Activated B cell treated with CpG ODN at 0.5 μM for 24 hours (primary cell): ENCODE measurements around the gene PMEPA1. TPM values are rescaled to one million over a fixed set of nuclear protein-coding genes. Genes with fewer than 3 reads are reported as not detected.

Experiments
- ATAC-seq: fragments of 200-7000 bp; cut with Tn5 transposase; one replicate; pipeline ENCODE4 v1.10.0; 2021; ENCODE audit warnings: low read depth, mild to moderate bottlenecking, moderate library complexity
- CTCF ChIA-PET: fragments of 350-600 bp; sonication (Branson Sonifier 250); formaldehyde crosslinking; loops from one replicate; lab custom pipeline; 2021; ENCODE audit warnings: antibody characterized with exemption; lab: Charles Lee
- POLR2A ChIA-PET: fragments of 350-600 bp; sonication (Branson Sonifier 250); formaldehyde crosslinking; loops from one replicate; lab custom pipeline; 2021; ENCODE audit warnings: antibody characterized with exemption; lab: Charles Lee
- DNase-seq: peaks from one replicate; pipeline ENCODE4 v3.0.0; 2022
- H3K27ac Mint-ChIP-seq: one replicate; pipeline ENCODE4 v1.8.0; 2020; ENCODE audit warnings: mixed read lengths
- H3K27me3 Mint-ChIP-seq: one replicate; pipeline ENCODE4 v1.8.0; 2021; ENCODE audit warnings: mixed read lengths
- H3K36me3 Mint-ChIP-seq: one replicate; pipeline ENCODE4 v1.8.0; 2021; ENCODE audit warnings: low read depth, mixed read lengths
- H3K4me1 Mint-ChIP-seq: one replicate; pipeline ENCODE4 v1.8.0; 2021; ENCODE audit warnings: mixed read lengths
- H3K4me3 Mint-ChIP-seq: one replicate; pipeline ENCODE4 v1.8.0; 2020; ENCODE audit warnings: mild to moderate bottlenecking, mixed read lengths
- H3K9me3 Mint-ChIP-seq: one replicate; pipeline ENCODE4 v1.8.0; 2020; ENCODE audit warnings: mixed read lengths
- intact Hi-C: fragments of 100-400 bp; cut with micrococcal nuclease; formaldehyde crosslinking; loops from one replicate; pipeline ENCODE4 v1.15.1; 2024
- total RNA-seq: library from RNA; stranded (reverse); gene quantifications from 2 replicates; pipeline ENCODE4 v1.2.3, GENCODE V29; 2022
- TF ChIP-seq, protein P1 (sequence below): fragments of 200-600 bp; IDR thresholded peaks from one replicate; pipeline ENCODE4 v1.8.0; 2022; ENCODE audit warnings: antibody characterized with exemption, mild to moderate bottlenecking

PMEPA1 gene
- total RNA-seq, 1 donor from 2014 or later = 34.8 TPM

DNA sequence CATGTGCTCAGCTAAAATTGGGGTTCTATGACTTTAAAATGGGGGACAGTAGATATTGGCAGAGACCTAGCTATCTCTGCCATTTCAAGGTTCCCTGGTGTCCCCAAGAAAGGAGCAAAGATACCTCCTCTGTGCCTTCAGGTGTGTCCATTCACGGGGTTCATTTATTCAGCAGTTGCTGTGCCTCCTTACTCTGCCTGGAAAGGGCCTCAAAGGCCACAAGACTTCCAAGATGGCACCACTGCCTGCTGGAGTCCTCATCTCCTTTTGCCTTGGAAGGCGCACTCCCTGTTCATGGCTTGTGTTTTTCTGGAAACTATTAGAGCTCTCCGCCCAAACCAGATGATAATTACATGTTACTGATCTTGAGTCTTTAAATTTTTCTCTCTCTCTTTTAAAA, 85.7 kb downstream of the PMEPA1 start:
- DNase-seq (no peak), ATAC-seq (no peak)
- H3K27me3 Mint-ChIP-seq = no peaks in the 10 kb centered on the region
- TF ChIP-seq, protein P1, sequence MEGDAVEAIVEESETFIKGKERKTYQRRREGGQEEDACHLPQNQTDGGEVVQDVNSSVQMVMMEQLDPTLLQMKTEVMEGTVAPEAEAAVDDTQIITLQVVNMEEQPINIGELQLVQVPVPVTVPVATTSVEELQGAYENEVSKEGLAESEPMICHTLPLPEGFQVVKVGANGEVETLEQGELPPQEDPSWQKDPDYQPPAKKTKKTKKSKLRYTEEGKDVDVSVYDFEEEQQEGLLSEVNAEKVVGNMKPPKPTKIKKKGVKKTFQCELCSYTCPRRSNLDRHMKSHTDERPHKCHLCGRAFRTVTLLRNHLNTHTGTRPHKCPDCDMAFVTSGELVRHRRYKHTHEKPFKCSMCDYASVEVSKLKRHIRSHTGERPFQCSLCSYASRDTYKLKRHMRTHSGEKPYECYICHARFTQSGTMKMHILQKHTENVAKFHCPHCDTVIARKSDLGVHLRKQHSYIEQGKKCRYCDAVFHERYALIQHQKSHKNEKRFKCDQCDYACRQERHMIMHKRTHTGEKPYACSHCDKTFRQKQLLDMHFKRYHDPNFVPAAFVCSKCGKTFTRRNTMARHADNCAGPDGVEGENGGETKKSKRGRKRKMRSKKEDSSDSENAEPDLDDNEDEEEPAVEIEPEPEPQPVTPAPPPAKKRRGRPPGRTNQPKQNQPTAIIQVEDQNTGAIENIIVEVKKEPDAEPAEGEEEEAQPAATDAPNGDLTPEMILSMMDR = no peak
- H3K9me3 Mint-ChIP-seq = peaks cover 5% of the 10 kb centered on the region
- H3K4me3 Mint-ChIP-seq = no peak overlapping the region
- CTCF ChIA-PET = interaction anchor here (2.3 to 3.0 kb wide), 3 partner anchors 30 to 463 kb away, joined by 12 to 21 read pairs (median 14); no protein-coding TSS in a partner anchor
- H3K36me3 Mint-ChIP-seq = peaks cover 23% of the 10 kb centered on the region
- H3K4me1 Mint-ChIP-seq = peaks cover 64% of the 10 kb centered on the region
- POLR2A ChIA-PET = no interaction called here
- H3K27ac Mint-ChIP-seq = no peak overlapping the region
- intact Hi-C loops = loop anchor here (10.0 kb wide), 2 partner anchors 831 to 1501 kb away; no protein-coding TSS in a partner anchor

DNA sequence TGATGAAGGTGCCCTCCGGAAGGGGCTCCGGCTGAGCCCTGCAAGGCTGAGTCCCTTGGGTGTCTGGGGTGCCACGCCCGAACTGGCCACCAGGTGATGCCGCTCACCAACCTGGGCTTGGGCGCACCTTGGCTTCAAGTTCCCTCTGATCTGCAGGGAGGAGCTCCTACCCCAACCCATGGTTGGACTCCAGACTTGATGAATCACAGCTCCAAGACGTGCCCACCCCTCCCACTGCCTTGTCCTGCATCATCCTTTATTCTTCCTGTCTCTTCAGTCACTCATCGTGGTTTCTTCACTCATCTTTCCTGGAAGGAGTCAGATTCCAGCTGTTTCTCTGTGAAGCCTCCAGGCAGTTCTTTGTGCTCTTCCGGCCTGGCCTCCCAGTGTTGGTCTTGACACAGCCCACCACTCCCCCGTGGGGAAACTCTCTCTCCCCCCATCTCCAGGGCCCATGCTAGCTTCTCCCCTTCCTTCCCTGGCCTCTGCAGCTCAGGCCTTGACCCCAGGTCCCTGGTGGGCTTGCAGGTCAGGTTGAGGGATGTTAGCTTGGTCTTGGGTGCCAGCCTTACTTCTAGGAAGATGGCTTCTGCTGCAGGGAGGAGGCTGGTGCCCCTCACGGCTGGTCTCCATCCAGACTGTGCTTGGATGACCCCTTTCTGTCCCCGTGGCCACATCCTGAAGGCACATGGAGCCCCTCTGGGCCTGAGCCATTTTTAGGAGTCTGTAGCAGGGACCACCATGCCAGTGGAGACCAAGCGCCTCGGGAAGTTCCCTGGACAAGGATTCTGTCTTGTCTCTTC, 87.0 kb downstream of the PMEPA1 start:
- Mint-ChIP-seq H3K4me3 (no peak overlapping the region), H3K36me3 (peaks cover 23% of the 10 kb centered on the region), H3K4me1 (peaks cover 66% of the 10 kb centered on the region), H3K27ac (peak overlapping the region; percentile 31), H3K27me3 (no peaks in the 10 kb centered on the region), H3K9me3 (peaks cover 5% of the 10 kb centered on the region)
- intact Hi-C loops = loop anchor here (1.0 to 10.0 kb wide), 5 partner anchors 32 to 1502 kb away; no protein-coding TSS in a partner anchor
- ChIA-PET POLR2A (interaction anchor here (0.6 to 1.2 kb wide), 2 partner anchors 31 to 474 kb away, joined by 5 to 6 read pairs; no protein-coding TSS in a partner anchor), CTCF (interaction anchor here (0.6 to 3.0 kb wide), 12 partner anchors 8 to 559 kb away, joined by 3 to 21 read pairs (median 4); no protein-coding TSS in a partner anchor)
- ATAC-seq = no peak
- TF ChIP-seq, protein P1 = peak; percentile 57
- peak; percentile 47 for DNase-seq

DNA sequence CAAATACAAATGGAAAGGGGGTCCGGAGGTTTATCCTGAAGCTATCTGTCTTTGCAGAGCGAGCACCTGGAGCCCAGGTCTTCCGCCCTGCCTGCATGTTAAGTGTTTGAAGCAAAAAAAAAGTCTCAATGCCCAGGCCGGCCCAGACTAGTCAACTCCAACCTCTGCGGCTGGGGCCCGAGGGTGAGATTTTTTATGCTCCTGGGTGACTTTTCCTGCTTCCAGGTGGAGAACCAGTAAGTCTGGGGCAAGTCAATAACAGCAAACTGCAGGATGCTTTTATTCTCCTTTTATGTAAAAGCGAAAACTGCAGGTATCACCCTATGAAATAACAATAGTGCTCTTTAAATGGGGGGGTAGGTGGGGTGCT, 87.6 kb downstream of the PMEPA1 start:
- ChIA-PET CTCF (interaction anchor here (0.8 to 3.0 kb wide), 10 partner anchors 8 to 560 kb away, joined by 3 to 21 read pairs (median 6); no protein-coding TSS in a partner anchor), POLR2A (interaction anchor here (0.7 to 4.9 kb wide), 4 partner anchors 7 to 76 kb away, joined by 5 to 188 read pairs (median 66); no protein-coding TSS in a partner anchor)
- H3K4me3 Mint-ChIP-seq = no peak overlapping the region
- peaks cover 5% of the 10 kb centered on the region for H3K9me3 Mint-ChIP-seq
- no peaks in the 10 kb centered on the region for H3K27me3 Mint-ChIP-seq
- H3K4me1 Mint-ChIP-seq = peaks cover 66% of the 10 kb centered on the region
- TF ChIP-seq, protein P1 = no peak
- no peak for DNase-seq
- peaks cover 26% of the 10 kb centered on the region for H3K36me3 Mint-ChIP-seq
- intact Hi-C loops = loop anchor here (1.0 to 10.0 kb wide), 5 partner anchors 32 to 1503 kb away; no protein-coding TSS in a partner anchor
- no peak for ATAC-seq
- peak overlapping the region; percentile 31 for H3K27ac Mint-ChIP-seq

DNA sequence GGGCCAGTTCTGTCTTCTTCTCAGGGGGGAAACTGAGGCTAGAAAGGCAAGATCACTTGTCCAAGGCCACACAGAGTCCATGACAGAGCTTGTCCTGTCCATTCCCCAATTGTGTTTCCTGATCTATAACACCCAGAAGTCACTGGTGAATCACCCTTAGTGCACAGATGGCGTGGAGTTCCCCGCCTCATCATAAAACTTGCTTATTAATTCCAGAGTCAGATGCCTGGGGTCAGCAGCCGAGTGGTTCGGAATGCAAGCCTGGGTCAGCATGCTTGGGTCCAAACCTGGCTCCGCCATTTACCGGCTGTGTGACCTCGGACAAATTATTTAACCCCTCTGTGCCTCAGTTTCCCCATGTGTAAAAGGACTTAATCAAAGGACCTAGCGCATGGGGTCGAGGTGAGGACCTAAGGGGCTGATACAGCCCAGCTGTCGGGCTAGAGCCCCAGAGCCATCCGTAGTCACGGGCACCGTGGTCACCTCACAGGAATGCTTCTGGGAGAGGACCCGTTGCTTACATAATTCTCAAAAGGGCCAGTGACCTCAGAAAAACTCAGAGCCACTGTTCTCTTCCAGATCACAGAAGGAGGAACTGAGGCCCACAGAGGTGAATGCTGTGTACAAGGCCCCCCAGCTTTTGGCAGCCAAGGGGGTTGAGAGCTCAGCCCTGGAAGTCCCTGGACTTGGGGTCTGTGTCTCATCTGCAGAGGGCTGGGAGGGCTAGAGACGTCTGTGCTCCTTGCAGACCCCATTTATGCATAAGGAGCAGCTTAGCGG, 88.2 kb downstream of the PMEPA1 start:
- ATAC-seq (no peak), DNase-seq (no peak)
- Mint-ChIP-seq H3K27ac (peak overlapping the region; percentile 94), H3K27me3 (no peaks in the 10 kb centered on the region), H3K4me1 (peaks cover 69% of the 10 kb centered on the region), H3K36me3 (peaks cover 31% of the 10 kb centered on the region), H3K9me3 (peaks cover 5% of the 10 kb centered on the region), H3K4me3 (peak overlapping the region; percentile 84)
- CTCF ChIA-PET = interaction anchor here (0.7 to 3.0 kb wide), 9 partner anchors 8 to 558 kb away, joined by 3 to 29 read pairs (median 8); partner anchors contain the start of gene PMEPA1
- POLR2A ChIA-PET = interaction anchor here (0.5 to 4.9 kb wide), 9 partner anchors 7 to 231 kb away, joined by 5 to 188 read pairs (median 33); partner anchors contain the start of genes PMEPA1 and RBM38
- TF ChIP-seq, protein P1 = no peak
- intact Hi-C loops = loop anchor here (1.0 to 10.0 kb wide), 5 partner anchors 33 to 1503 kb away; no protein-coding TSS in a partner anchor
